ENCODE data around the gene FMN1.
A peak's percentile ranks its signal among the peaks of the same experiment; 100 is the strongest.

Gene FMN1

DNA sequence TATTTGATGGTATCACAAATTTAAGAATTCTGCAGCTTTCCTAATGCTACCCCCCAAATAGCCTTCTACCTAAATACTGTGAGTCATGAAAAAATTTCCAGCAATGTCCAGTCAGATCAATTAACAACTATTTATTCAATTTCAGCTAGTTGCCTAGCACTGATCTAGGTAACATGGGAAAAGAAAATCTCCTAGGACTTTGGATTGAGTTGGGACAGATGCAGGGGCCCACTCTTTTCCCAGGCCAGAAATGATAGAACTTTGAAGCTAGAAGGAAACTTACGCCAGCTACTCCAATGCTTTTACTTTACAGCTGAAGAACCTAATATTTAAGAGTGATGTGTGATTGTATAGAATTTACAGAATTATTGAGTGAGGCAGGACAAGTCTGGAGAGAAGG is 196.3 kb downstream of the FMN1 start:
- Histone ChIP-seq H3K36me3 (no peaks in the 10 kb centered on the region), H3K27me3 (no peaks in the 10 kb centered on the region; the same call in 1 of the 2 replicates), H3K4me1 (peaks cover 3% of the 10 kb centered on the region; the same call in 1 of the 2 replicates), H3K4me3 (ENCODE audit: low read depth, low read length) (no peak overlapping the region), H3K9me3 (no peaks in the 10 kb centered on the region)
- DNase-seq: no peak
- TF ChIP-seq, protein P1, sequence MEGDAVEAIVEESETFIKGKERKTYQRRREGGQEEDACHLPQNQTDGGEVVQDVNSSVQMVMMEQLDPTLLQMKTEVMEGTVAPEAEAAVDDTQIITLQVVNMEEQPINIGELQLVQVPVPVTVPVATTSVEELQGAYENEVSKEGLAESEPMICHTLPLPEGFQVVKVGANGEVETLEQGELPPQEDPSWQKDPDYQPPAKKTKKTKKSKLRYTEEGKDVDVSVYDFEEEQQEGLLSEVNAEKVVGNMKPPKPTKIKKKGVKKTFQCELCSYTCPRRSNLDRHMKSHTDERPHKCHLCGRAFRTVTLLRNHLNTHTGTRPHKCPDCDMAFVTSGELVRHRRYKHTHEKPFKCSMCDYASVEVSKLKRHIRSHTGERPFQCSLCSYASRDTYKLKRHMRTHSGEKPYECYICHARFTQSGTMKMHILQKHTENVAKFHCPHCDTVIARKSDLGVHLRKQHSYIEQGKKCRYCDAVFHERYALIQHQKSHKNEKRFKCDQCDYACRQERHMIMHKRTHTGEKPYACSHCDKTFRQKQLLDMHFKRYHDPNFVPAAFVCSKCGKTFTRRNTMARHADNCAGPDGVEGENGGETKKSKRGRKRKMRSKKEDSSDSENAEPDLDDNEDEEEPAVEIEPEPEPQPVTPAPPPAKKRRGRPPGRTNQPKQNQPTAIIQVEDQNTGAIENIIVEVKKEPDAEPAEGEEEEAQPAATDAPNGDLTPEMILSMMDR (IDR thresholded peaks at IDR 0.05; ENCODE audit: low read depth, low read length): no peak

DNA sequence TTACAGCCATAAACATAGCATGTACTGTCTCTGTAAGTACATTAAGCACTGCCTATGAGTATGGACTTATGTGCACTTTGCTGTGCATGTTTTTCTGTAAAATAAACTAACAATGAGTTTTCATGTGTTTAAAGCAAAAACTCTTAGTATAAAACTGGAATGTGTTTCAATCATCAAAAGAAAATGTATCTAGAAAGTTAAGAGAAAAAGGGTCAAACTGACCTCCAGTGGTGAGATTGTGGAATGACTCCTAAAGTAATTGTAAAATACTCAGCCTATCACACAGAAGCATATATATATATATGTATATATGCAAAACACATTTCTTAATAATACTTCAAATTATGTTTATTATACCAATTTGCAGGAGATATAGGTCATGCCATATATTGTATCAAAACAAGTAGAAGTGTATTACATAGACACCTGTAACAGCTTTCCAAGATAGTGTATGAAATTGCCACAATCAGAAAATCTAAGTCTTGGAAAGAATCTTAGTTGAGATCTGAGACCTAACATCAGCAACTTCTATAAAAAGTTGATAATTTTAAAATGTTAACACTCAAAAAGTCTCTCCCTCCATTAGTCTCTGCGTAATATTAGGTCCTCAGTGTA is 199.6 kb downstream of the FMN1 start:
- Histone ChIP-seq H3K27me3 (no peaks in the 10 kb centered on the region; the same call in 1 of the 2 replicates), H3K4me1 (peaks cover 3% of the 10 kb centered on the region; the same call in 1 of the 2 replicates), H3K4me3 (ENCODE audit: low read depth, low read length) (no peak overlapping the region), H3K36me3 (no peaks in the 10 kb centered on the region), H3K9me3 (no peaks in the 10 kb centered on the region)
- TF ChIP-seq, protein P1 (IDR thresholded peaks at IDR 0.05; ENCODE audit: low read depth, low read length): peak; percentile 61
- DNase-seq: no peak

DNA sequence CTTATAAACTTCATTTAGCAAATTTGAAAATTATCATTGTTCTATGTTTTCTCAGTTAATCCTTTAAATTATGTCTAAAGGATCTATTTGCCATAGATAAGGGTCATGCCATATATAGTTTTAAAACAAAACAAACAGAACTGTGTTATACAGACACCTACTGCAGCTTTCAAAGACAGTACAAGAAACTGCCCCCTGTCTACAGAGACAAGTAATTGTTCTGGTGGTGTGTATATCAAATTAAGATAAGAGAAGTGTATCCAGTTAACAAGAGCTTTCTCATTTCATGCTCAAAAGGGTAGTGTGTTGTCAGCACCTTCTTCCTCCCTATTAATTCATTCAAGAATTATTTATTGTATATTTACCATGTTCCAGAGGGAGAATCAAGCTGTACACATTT is 201.2 kb downstream of the FMN1 start:
- TF ChIP-seq, protein P1 (IDR thresholded peaks at IDR 0.05; ENCODE audit: low read depth, low read length): peak; percentile 49
- no peak for DNase-seq
- peaks cover 3% of the 10 kb centered on the region; the same call in 1 of the 2 replicates for H3K4me1 ChIP-seq

DNA sequence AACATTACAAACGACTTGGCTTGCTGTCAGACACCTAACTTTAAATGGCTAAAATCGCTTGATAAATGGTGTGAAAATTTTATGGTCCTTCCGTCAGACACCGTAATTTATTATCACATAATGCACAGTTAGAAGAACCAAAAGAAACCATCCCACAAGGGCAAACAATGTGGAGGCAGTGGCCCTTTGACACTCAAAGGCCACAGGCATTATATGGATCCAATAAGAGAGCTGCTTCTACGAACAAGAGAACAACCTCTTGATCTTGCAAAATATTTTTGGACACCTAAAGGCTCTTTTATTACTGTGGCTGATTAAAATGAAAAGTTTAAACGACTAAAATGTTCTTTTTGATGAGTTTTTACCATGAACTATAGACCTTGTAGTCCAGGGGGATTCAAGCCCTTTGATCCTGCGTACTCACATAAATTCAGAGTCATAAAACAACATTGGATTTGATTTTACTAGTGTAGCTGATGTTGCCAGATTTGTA is 202.8 kb downstream of the FMN1 start:
- TF ChIP-seq, protein P1 (IDR thresholded peaks at IDR 0.05; ENCODE audit: low read depth, low read length): no peak
- Histone ChIP-seq H3K36me3 (no peaks in the 10 kb centered on the region), H3K27me3 (no peaks in the 10 kb centered on the region), H3K4me1 (peaks cover 3% of the 10 kb centered on the region; the same call in 1 of the 2 replicates), H3K4me3 (ENCODE audit: low read depth, low read length) (no peak overlapping the region), H3K9me3 (no peaks in the 10 kb centered on the region)
- DNase-seq: no peak

More for the DNA sequence above, 201.2 kb downstream of the FMN1 start:
- Histone ChIP-seq H3K36me3 (no peaks in the 10 kb centered on the region), H3K4me3 (ENCODE audit: low read depth, low read length) (no peak overlapping the region), H3K27me3 (no peaks in the 10 kb centered on the region), H3K9me3 (no peaks in the 10 kb centered on the region)

DNA sequence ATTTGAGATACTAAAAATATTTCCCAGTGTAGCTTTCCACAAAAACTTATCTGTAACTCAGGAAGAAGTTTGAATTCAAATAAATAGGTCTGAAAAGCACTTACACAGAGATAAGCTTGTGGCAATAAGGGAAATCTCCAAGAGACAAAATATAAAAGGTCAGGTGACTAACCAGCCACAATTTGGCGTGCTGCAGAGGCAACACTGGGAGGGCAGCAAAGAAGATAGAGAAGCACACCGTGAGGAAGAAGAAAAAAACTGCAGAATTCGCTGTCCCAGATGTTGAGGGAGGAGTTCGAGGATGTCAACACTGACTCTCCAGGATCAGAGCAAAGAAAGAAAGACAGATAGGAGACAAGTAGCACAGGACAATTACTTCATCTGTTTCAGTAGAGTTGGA is 204.4 kb downstream of the FMN1 start:
- DNase-seq: no peak
- no peaks in the 10 kb centered on the region for H3K27me3 ChIP-seq
- H3K9me3 ChIP-seq: no peaks in the 10 kb centered on the region
- no peak overlapping the region for H3K4me3 ChIP-seq (ENCODE audit: low read depth, low read length)
- TF ChIP-seq, protein P1 (IDR thresholded peaks at IDR 0.05; ENCODE audit: low read depth, low read length): no peak
- peaks cover 3% of the 10 kb centered on the region; the same call in 1 of the 2 replicates for H3K4me1 ChIP-seq
- no peaks in the 10 kb centered on the region for H3K36me3 ChIP-seq

DNA sequence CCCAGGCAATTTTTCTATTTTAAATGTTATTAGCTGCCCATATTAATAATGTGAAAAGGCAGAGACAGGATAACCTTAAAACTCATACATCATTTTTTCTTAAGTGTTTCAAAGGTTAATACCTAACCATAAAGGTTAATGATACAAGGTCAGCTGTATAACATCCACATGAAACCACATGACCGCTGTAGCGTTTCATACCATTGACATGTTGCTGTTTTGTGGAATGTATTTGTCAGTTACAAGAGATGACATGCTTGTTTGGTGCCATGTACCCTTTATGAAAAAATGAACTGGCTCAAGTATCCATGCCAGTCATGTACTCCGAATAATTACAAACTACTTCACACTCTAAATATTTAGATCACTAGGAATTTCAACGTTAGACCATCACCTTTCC is 207.4 kb downstream of the FMN1 start:
- Histone ChIP-seq H3K27me3 (no peaks in the 10 kb centered on the region), H3K4me1 (no peaks in the 10 kb centered on the region), H3K36me3 (no peaks in the 10 kb centered on the region), H3K4me3 (ENCODE audit: low read depth, low read length) (no peak overlapping the region), H3K9me3 (no peaks in the 10 kb centered on the region)
- TF ChIP-seq, protein P1 (IDR thresholded peaks at IDR 0.05; ENCODE audit: low read depth, low read length): no peak
- no peak for DNase-seq
